Measurements from ENCODE around the gene NR1D2.

GRCh38 chr3:24027946-24028345 lies 82.9 kb downstream of the NR1D2 start:
- TF ChIP-seq POLR2A (IDR thresholded peaks at IDR 0.05; ENCODE audit: low read depth, low read length) (no peak), TAF1 (IDR thresholded peaks at IDR 0.05; ENCODE audit: borderline replicate concordance, low read depth, low read length) (no peak)

Measured in GM12892 (cell line).